GM12801 (cell line): ENCODE data around the gene TBX5.

Experiments used
- TF ChIP-seq, protein P1 (sequence below): IDR thresholded peaks from one replicate; pipeline ENCODE4 v1.5.1; 2011; ENCODE audit warnings: control low read depth; ENCODE audit not compliant: insufficient read length; ENCODE audit errors: extremely low read depth

TBX5 gene

DNA sequence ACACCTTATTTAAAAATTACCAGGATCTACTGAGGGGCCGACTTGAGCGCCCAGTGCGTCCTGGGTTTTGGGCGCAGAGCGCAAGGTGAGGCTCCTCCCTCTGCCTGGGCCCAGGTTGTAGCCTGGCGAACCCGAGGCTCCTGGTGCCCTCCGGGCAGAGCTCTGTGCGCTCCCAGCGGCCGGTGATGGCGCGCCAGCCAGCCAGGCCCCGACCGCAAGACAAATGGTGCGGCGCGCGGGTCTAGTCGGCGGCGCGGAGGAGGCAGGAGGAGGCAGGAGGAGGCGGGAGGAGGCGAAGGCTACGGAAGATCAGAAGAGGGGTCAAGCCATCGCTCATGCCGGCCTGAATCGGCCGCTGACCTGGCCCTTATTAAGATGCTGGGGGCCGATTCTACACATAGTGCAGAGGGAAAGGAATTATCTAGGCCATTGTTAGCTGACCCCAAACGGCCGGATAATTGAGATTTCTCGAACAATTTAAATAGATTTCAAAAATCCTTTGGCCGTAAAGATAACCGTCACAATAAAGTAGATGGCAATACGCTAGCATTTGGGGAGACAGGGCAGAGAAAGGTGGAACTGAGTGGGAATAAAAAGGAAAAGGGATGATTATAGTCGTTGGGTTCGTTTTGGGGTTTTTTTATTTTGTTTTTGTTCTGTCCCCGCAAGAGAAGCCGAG, 2.8 kb downstream of the TBX5 start:
- TF ChIP-seq, protein P1, sequence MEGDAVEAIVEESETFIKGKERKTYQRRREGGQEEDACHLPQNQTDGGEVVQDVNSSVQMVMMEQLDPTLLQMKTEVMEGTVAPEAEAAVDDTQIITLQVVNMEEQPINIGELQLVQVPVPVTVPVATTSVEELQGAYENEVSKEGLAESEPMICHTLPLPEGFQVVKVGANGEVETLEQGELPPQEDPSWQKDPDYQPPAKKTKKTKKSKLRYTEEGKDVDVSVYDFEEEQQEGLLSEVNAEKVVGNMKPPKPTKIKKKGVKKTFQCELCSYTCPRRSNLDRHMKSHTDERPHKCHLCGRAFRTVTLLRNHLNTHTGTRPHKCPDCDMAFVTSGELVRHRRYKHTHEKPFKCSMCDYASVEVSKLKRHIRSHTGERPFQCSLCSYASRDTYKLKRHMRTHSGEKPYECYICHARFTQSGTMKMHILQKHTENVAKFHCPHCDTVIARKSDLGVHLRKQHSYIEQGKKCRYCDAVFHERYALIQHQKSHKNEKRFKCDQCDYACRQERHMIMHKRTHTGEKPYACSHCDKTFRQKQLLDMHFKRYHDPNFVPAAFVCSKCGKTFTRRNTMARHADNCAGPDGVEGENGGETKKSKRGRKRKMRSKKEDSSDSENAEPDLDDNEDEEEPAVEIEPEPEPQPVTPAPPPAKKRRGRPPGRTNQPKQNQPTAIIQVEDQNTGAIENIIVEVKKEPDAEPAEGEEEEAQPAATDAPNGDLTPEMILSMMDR = no peak

DNA sequence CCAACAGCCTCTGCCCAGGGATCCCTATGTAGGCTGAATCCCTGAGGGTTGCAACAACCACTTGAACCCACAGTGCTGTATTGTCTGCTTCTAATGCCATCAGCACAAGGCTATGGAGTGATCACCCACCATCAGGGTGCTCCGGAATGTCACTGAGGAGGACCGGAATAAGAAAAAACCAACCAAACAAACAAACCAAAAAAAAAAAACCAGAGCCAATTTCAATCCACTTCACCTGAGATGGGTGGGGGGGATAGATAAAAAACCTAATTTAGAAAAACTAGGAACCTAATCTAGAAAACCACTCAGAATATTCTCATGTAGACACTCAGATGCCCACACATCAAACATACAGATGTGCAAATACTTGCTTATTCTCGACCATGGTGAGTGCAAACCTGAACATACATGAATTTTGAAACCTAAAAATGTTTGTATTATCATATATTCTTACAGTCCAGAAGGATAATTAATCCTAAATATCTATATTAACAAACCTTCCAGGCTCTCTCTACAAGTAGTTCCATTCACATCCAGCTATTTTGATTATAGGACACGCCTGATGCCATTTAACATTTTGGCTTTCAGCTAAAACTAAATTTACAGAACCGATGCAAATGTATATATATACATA, 3.7 kb downstream of the TBX5 start:
- TF ChIP-seq, protein P1 = no peak

DNA sequence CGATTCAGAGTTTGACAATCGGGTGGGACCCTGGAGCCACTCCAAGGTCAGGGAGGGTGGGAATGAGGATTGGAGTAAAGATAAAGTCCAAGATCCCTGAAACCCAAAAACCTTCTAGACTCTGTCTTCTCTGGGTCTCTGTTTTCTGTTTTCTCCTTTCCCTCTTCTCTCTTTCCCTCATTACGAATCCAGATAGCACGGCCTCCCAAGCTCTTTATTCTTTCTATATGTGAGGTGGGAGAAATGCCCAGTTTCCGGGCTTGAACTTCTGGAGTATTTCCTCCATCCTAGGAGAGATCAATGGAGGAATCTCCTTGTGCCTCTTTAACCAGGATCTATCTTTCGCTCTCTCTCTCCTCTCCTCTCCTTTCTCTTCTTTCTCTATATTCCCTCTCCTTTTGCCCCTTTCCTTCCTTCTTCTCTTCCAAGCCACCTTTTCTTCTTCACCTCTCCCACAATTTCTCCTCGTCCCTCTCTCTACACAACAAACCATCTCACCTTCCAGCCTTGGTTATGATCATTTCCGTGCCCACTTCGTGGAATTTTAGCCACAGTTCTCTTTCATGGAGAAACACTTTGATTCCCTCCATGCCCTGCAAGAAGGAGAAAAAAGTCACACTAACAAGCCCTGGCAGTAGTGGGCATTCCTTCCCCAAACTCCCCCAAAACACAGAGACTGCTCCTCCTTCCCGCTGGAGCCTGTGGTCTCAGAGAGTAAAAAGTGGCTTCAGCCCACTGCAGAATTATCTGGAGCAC, 4.4 kb downstream of the TBX5 start:
- TF ChIP-seq, protein P1 = no peak

DNA sequence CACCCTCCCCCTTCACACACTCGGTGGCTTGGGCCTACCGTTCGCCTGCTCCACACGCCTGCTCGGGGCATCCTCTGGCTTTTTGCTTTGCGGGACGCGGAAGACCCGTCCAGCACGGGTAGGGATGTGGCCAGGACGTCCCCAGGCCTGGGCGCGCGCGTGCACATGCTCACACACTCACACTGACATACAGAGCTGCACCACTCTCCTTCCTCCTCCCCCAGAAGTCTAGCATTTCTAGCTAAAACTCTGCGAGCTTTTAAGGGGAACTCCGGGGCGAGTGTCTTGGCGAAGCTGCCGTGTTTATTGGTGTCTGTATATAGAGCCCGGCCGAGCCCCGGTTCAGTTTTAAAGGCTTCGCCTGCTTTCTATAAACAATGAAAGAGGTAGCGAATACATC, 5.0 kb downstream of the TBX5 start:
- TF ChIP-seq, protein P1 = no peak

DNA sequence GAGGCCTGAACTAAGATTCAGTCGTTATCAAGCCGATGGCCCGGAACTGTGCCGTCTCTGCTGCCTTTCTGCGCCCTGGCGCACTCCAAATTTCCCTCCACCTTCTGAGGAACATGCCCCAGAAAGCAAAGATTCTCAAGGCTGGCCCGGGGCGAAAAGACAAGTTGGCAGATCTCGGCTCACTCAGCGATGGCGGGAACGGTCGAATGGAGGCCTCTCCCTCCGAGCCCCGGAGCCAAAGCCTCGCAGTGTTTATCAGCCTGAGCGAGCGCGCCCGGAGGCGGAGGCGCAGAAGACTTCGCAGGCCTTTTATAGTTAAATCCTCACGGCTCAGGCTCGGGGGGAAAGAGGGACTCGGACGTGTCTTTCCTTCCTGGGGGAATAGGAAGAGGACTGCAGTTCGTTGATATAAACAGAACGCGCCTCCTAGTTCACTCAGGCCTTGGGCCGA, 5.6 kb downstream of the TBX5 start:
- TF ChIP-seq, protein P1 = no peak

DNA sequence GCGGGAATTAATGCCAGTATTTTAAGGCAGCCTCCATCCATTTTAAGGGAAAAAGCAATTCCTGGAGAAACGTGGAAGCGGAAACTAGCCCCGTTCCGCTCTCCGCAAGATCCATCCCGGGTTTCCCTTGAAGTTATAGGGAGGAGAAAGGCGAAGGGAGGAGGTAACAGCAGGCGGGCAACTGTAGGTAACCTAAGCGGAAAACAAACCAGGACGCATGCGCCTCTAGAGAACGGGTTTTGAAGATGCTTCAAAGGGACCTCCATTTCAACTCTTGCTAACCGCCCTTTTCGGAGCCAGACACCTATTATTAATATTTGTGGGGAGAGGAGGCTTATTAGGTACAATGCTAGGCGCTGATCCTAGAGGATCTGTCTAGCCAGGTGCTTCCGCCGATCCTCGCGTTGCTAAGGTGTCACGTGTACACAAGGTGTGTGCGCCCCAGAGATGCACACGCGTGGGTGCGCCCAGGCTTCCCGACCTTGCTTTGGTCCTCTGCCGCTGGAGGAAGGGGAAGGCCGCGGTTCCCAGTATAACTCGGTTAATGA, 6.2 kb downstream of the TBX5 start:
- TF ChIP-seq, protein P1 = no peak
